ENCODE measurements around the gene GPS1. TPM values are rescaled to one million over a fixed set of nuclear protein-coding genes. Genes with fewer than 3 reads are reported as not detected.

GPS1 gene
- total and polyA plus RNA-seq, 9 of the 15 experiments (the other 6 are each of a cell fraction or from before 2014, with no cell fraction given), result 3.1 to 167 (median 69.9) TPM

DNA sequence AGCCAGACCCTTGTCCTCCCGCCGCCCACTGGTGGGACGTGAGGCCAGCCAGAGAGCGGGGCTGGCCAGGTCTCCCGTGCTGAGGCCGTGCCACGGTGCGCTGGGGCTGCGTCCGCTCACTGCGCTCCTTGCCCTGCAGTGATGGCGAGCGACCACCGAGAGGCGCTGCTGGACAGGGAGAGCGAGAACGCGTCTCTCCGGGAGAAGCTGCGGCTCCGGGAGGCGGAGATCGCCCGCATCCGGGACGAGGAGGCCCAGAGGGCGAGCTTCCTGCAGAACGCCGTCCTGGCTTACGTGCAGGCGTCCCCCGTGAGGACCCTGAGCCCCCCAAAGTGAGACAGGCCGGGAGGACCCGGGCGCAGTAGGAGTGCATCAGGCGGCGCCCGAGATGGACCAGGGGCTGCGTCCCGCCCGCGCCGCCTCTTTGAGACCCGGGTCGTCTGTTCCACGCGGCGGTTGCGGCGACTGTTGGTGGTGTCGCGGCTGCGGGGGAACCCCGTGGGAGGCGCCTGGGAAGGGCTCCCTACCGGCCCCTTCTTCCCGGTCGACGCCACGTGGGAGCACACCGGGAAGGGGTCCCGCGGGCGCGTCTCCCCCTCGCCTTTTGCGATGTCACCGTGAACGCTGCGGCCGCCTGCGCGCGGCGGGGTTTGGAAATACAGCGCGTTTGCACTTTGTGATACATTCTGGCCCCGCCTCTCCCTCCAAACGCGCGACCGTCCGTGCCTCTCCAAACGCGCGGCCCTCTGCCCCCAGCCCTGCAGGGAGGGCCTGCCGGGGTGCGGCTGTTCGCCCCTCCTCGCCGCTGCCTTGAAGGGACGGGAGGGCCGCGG is 21.0 kb upstream of the GPS1 start (continued):
- peak; percentile 74 for TF ChIP-seq L3MBTL2 (IDR thresholded peaks at IDR 0.05)
- no peak for TF ChIP-seq KAT8 (IDR thresholded peaks at IDR 0.05; ENCODE audit: low read depth)
- no peak for TF ChIP-seq ZNF764 (CRISPR knock-in tag; IDR thresholded peaks at IDR 0.05; ENCODE audit: low read depth)
- TF ChIP-seq ZNF232 (CRISPR knock-in tag; IDR thresholded peaks at IDR 0.05), result no peak
- TF ChIP-seq SPI1 (IDR thresholded peaks at IDR 0.05; ENCODE audit: borderline replicate concordance, low read depth, low read length), result no peak
- no peak for TF ChIP-seq ZNF253 (CRISPR knock-in tag; conservative IDR thresholded peaks at IDR 0.05)
- no peak for TF ChIP-seq CAMTA2 (CRISPR knock-in tag; conservative IDR thresholded peaks at IDR 0.05)
- TF ChIP-seq TFE3 (CRISPR knock-in tag; IDR thresholded peaks at IDR 0.05), result no peak
- TF ChIP-seq ILK (tag; IDR thresholded peaks at IDR 0.05; ENCODE audit: borderline replicate concordance, low read depth), result no peak
- TF ChIP-seq ZNF41 (CRISPR knock-in tag; conservative IDR thresholded peaks at IDR 0.05), result no peak
- TF ChIP-seq YY1 (IDR thresholded peaks at IDR 0.05; ENCODE audit: borderline replicate concordance in 1 of 3, control insufficient read depth in 1 of 3, extremely low read depth in 1 of 3, insufficient read depth in 3 of 3, insufficient read length in 1 of 3, insufficient replicate concordance in 2 of 3, low read depth in 1 of 3, low read length in 2 of 3), result peak in 2 of 3 experiments; percentile 39 to 52
- TF ChIP-seq SP2 (IDR thresholded peaks at IDR 0.05; ENCODE audit: extremely low read depth, low read depth, low read length, poor library complexity, severe bottlenecking), result no peak

Data from K562 (cell line).